HepG2 (cell line): ENCODE data around the gene CNDP1. TPM values are rescaled to one million over a fixed set of nuclear protein-coding genes. Genes with fewer than 3 reads are reported as not detected.

ENCODE experiments used
- ATAC-seq: fragments of 200-7000 bp; cut with Tn5 transposase; 3 replicates; pipeline ENCODE4 v1.9.1; 2020; ENCODE audit warnings: mild to moderate bottlenecking, moderate library complexity
- BruUV-seq: library from RNA; stranded (reverse); fragments of 400-500 nt; replicated peaks from 2 replicates; lab custom pipeline; 2021; lab: Mats Ljungman, UMichigan
- CTCF ChIA-PET: fragments of 300-600 bp; formaldehyde crosslinking; extraction: SDS; loops from one replicate; lab custom pipeline; 2021; ENCODE audit warnings: low total read pairs, inconsistent platforms, low intra/inter-chr PET ratio; lab: Yijun Ruan, JAX
- POLR2A ChIA-PET: fragments of 350-600 bp; sonication (Branson Sonifier 250); formaldehyde crosslinking; loops from one replicate; lab custom pipeline; 2020; ENCODE audit warnings: antibody characterized with exemption, inconsistent platforms; lab: Yijun Ruan, JAX
- DNase-seq: peaks from one replicate; pipeline ENCODE4 v3.0.0-alpha.2; 2015; ENCODE audit warnings: low spot score
- FAIRE-seq: peaks from 3 replicates; lab custom pipeline; 2011; peaks lifted over from hg19 to GRCh38; lab: Jason Lieb, UNC
- H2AFZ ChIP-seq: one replicate; pipeline ENCODE4 v1.6.1; 2011; ENCODE audit warnings: low read length, inconsistent platforms
- H3K27ac ChIP-seq: fragments of 300-600 bp; 3 replicates; pipeline ENCODE4 v1.8.0; 2011; ENCODE audit warnings: mixed run types, mild to moderate bottlenecking, mixed read lengths, low read length, inconsistent platforms; ENCODE audit not compliant: insufficient read depth; ENCODE audit errors: extremely low read length
- H3K27me3 ChIP-seq, 2 experiments: fragments of 200-600 bp in 1 of 2; 2 replicates in 1 of 2; 3 replicates in 1 of 2; pipeline versions ENCODE4 v1.6.0 to v1.8.0; 2011; ENCODE audit warnings: low read length in 2 of 2, mild to moderate bottlenecking in 2 of 2, moderate library complexity in 2 of 2, inconsistent platforms in 1 of 2; ENCODE audit not compliant: insufficient read depth in 2 of 2, control insufficient read depth in 1 of 2
- H3K36me3 ChIP-seq, 2 experiments: fragments of 200-600 bp in 1 of 2; replicated peaks in 1 of 2; 2 replicates in 1 of 2; 3 replicates in 1 of 2; pipeline versions ENCODE4 v1.5.1 to v1.8.0; 2011; ENCODE audit warnings: low read length in 2 of 2, inconsistent platforms in 1 of 2; ENCODE audit not compliant: insufficient read depth in 2 of 2, control insufficient read depth in 1 of 2
- H3K4me1 ChIP-seq: 2 replicates; pipeline ENCODE4 v1.5.1; 2012; ENCODE audit warnings: low read length, inconsistent platforms; ENCODE audit not compliant: insufficient read depth
- H3K4me2 ChIP-seq: 2 replicates; pipeline ENCODE4 v1.6.0; 2011; ENCODE audit warnings: low read depth, low read length, inconsistent platforms
- H3K4me3 ChIP-seq, 3 experiments: fragments of 200-600 bp in 1 of 3; sonication (generic), shearing (Covaris generic) in 1 of 3; replicated peaks in 1 of 3; 2 replicates each; pipeline ENCODE4 v1.5.1; 2011 to 2016; ENCODE audit warnings: low read length in 3 of 3, inconsistent platforms in 2 of 3, low read depth in 2 of 3, mild to moderate bottlenecking in 2 of 3, control low read depth in 1 of 3, mixed read lengths in 1 of 3; ENCODE audit not compliant: insufficient read depth in 1 of 3
- H3K79me2 ChIP-seq: one replicate; pipeline ENCODE4 v1.6.1; 2011; ENCODE audit warnings: low read length, inconsistent platforms; ENCODE audit not compliant: insufficient read depth
- H3K9ac ChIP-seq: 2 replicates; pipeline ENCODE4 v1.6.0; 2011; ENCODE audit warnings: mild to moderate bottlenecking, low read depth, low read length, inconsistent platforms; ENCODE audit not compliant: insufficient read depth
- H3K9me3 ChIP-seq: 2 replicates; pipeline ENCODE4 v1.5.1; 2012; ENCODE audit warnings: mild to moderate bottlenecking, low read length
- H4K20me1 ChIP-seq: 2 replicates; pipeline ENCODE4 v1.6.0; 2011; ENCODE audit warnings: inconsistent platforms, mild to moderate bottlenecking, low read length, moderate library complexity; ENCODE audit not compliant: insufficient read depth
- AGO2 ChIP-seq: fragments of 200-400 bp; formaldehyde crosslinking; optimal IDR thresholded peaks from 2 replicates; pipeline ENCODE3; 2017; ENCODE audit warnings: mild to moderate bottlenecking, low read depth, low read length, moderate library complexity
- KIAA2018 ChIP-seq: sonication (generic); formaldehyde crosslinking; IDR thresholded peaks from 2 replicates; pipeline ENCODE4 v1.5.0; 2020; ENCODE audit warnings: mild to moderate bottlenecking, missing genetic modification reagents, borderline replicate concordance
- MAFK ChIP-seq, 2 experiments: IDR thresholded peaks in 1 of 2; conservative IDR thresholded peaks in 1 of 2; 2 replicates each; pipeline ENCODE4 v1.6.1; 2011; ENCODE audit warnings: improper control_type of control experiment in 2 of 2, low read length in 2 of 2
- NFATC3 ChIP-seq: sonication (generic); formaldehyde crosslinking; IDR thresholded peaks from 2 replicates; pipeline ENCODE4 v1.5.1; 2020; ENCODE audit warnings: mild to moderate bottlenecking, missing genetic modification reagents
- SCMH1 ChIP-seq: sonication (generic); formaldehyde crosslinking; IDR thresholded peaks from 2 replicates; pipeline ENCODE4 v1.9.0; 2021; ENCODE audit warnings: missing genetic modification reagents, mild to moderate bottlenecking, borderline replicate concordance
- ZNF337 ChIP-seq: sonication (generic); formaldehyde crosslinking; IDR thresholded peaks from 2 replicates; pipeline ENCODE4 v1.5.1; 2020; ENCODE audit warnings: missing genetic modification reagents, low read depth, mild to moderate bottlenecking, borderline replicate concordance
- ZNF703 ChIP-seq: sonication (generic); formaldehyde crosslinking; IDR thresholded peaks from 2 replicates; pipeline ENCODE4 v1.5.1; 2020; ENCODE audit warnings: missing genetic modification reagents, mild to moderate bottlenecking, moderate library complexity, borderline replicate concordance
- ZNF761 ChIP-seq: sonication (generic); formaldehyde crosslinking; conservative IDR thresholded peaks from 2 replicates; pipeline ENCODE4 v1.4.0; 2020; ENCODE audit warnings: mild to moderate bottlenecking, missing genetic modification reagents
- WGBS: methylation state at CpG from one replicate; pipeline ENCODE4 v1.1.6; 2017; ENCODE audit warnings: low lambda C conversion rate; 5-methylcytosine and 5-hydroxymethylcytosine counted together
- in situ Hi-C: cut with HindIII; loops from 2 replicates; pipeline ENCODE4 v1.10.0; 2017; ENCODE audit warnings: low pct_unique_long_range_greater_than_20kb; ENCODE audit not compliant: extremely low pct_ligation_motif_present
- intact Hi-C: fragments of 100-400 bp; cut with micrococcal nuclease; formaldehyde crosslinking; loops from one replicate; pipeline ENCODE4 v1.10.0; 2022; ENCODE audit not compliant: unreplicated experiment
- polyA plus RNA-seq, 8 experiments: library from polyadenylated mRNA; depleted of rRNA in 3 of 8; stranded (reverse) in 7 of 8; unstranded in 1 of 8; fragments of >200 nt; fragmentation: Illumina TruSeq in 4 of 8; extraction: Trizol in 4 of 8; gene quantifications; 2 replicates each; pipeline versions ENCODE4 v1.2.1 to v1.2.3, GENCODE V29; 2011 to 2016; ENCODE audit warnings: low read depth in 4 of 8, missing spikeins in 1 of 8, mixed read lengths in 1 of 8; ENCODE audit not compliant: insufficient read depth in 1 of 8
- total RNA-seq, 5 experiments: library from RNA; depleted of rRNA; stranded (reverse); fragments of >200 nt; fragmentation: Illumina TruSeq; extraction: Trizol; gene quantifications; 2 replicates each; pipeline ENCODE4 v1.2.3, GENCODE V29; 2016; ENCODE audit warnings: low read depth in 1 of 5
- TF ChIP-seq, protein P1 (sequence below): IDR thresholded peaks from 2 replicates; pipeline ENCODE4 v1.6.1; 2012; ENCODE audit warnings: low read depth, low read length, improper control_type of control experiment

Gene CNDP1
- total and polyA plus RNA-seq, 2 of the 13 experiments (the other 11 are each of a cell fraction or from before 2014, with no cell fraction given): 0.01 TPM; not detected in 1

- WGBS: 43% methylated on average over 8 of the region's 8 CpGs
- no peaks in the 10 kb centered on the region for H4K20me1 ChIP-seq
- FAIRE-seq: no peak
- H3K36me3 ChIP-seq: no peaks in the 10 kb centered on the region
- H3K27me3 ChIP-seq: peaks cover 0 to 3% of the 10 kb centered on the region in 2 experiments; a peak in 3 of 5 replicates
- TF ChIP-seq AGO2 (no peak), ZNF337 (CRISPR knock-in tag) (no peak), NFATC3 (CRISPR knock-in tag) (no peak), ZNF761 (no peak), SCMH1 (CRISPR knock-in tag) (no peak), ZNF703 (no peak)
- TF ChIP-seq, protein P1, sequence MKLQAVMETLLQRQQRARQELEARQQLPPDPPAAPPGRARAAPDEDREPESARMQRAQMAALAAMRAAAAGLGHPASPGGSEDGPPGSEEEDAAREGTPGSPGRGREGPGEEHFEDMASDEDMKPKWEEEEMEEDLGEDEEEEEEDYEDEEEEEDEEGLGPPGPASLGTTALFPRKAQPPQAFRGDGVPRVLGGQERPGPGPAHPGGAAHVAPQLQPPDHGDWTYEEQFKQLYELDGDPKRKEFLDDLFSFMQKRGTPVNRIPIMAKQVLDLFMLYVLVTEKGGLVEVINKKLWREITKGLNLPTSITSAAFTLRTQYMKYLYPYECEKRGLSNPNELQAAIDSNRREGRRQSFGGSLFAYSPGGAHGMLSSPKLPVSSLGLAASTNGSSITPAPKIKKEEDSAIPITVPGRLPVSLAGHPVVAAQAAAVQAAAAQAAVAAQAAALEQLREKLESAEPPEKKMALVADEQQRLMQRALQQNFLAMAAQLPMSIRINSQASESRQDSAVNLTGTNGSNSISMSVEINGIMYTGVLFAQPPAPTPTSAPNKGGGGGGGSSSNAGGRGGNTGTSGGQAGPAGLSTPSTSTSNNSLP: no peak
- H2AFZ ChIP-seq: no peak overlapping the region
- POLR2A ChIA-PET: no interaction called here
- in situ Hi-C loops (no loop called here), intact Hi-C loops (no loop called here)
- peaks cover 21% of the 10 kb centered on the region for H3K4me1 ChIP-seq
- H3K9me3 ChIP-seq: no peaks in the 10 kb centered on the region
- H3K4me2 ChIP-seq: peak overlapping the region; percentile 42
- ATAC-seq: peak; percentile 55
- H3K79me2 ChIP-seq: no peaks in the 10 kb centered on the region
- no peak for DNase-seq
- H3K9ac ChIP-seq: no peak overlapping the region
- no peak overlapping the region for H3K27ac ChIP-seq
- BruUV-seq: no TSS peak
- CTCF ChIA-PET: no interaction called here
- H3K4me3 ChIP-seq: no peak overlapping the region; a peak in 1 of 6 replicates
Observed at GRCh38 chr18:74587441-74587840, 53.1 kb downstream of the CNDP1 start.

DNA sequence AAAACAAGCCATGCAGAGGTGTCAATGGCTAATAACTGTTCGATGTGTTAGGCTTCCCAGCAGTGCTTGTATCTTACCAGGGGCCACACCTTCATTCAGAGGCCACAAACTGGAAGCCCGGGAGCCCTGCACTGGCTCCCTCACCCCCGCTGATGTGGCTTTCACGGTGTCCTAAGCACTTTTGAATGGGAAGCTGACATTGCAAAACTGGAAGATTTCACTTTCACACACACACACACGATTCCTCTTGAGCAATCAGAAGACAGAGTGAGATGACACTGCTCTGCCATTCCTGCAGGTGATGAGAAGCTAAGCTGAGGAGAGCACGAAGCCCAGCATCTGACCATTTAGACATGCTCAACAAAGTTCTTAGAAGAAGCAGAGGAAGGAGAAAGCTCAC, 54.7 kb downstream of the CNDP1 start:
- intact Hi-C loops: no loop called here
- ChIA-PET CTCF (no interaction called here), POLR2A (no interaction called here)
- no peak for FAIRE-seq
- Histone ChIP-seq H3K27me3 (peaks cover 0 to 3% of the 10 kb centered on the region in 2 experiments; a peak in 3 of 5 replicates), H4K20me1 (no peaks in the 10 kb centered on the region), H3K9me3 (no peaks in the 10 kb centered on the region), H3K79me2 (no peaks in the 10 kb centered on the region), H3K27ac (no peak overlapping the region), H3K4me1 (peaks cover 19% of the 10 kb centered on the region), H3K9ac (no peak overlapping the region), H2AFZ (no peak overlapping the region), H3K4me3 (no peak overlapping the region), H3K4me2 (peak overlapping the region; percentile 20; the same call in 1 of the 2 replicates), H3K36me3 (no peaks in the 10 kb centered on the region; a peak in 1 of 5 replicates)
- in situ Hi-C loops: no loop called here
- DNase-seq: no peak
- BruUV-seq: no TSS peak
- ATAC-seq: peak; percentile 36
- 19% methylated on average over 5 of the region's 6 CpGs for WGBS
- TF ChIP-seq KIAA2018 (CRISPR knock-in tag) (no peak), MAFK (conservative IDR thresholded peaks at IDR 0.05 in 1 of 2, IDR thresholded peaks at IDR 0.05 in 1 of 2; ENCODE audit: low read length in 2 of 2) (peak; percentile 61 to 68)
